HepG2 (cell line): ENCODE data around the gene DEPDC5.

Source experiments
- DDIT3 ChIP-seq: sonication (generic); formaldehyde crosslinking; IDR thresholded peaks from 2 replicates; pipeline ENCODE4 v1.4.0; 2020; ENCODE audit warnings: mild to moderate bottlenecking, missing genetic modification reagents
- NBN ChIP-seq: fragments of 450-650 bp; conservative IDR thresholded peaks from 2 replicates; pipeline ENCODE4 v1.6.1; 2017
- NCOA5 ChIP-seq: sonication (generic); formaldehyde crosslinking; IDR thresholded peaks from 2 replicates; pipeline ENCODE4 v1.4.0; 2020; ENCODE audit warnings: missing genetic modification reagents
- NFIC ChIP-seq: IDR thresholded peaks from 2 replicates; pipeline ENCODE4 v1.6.1; 2012; ENCODE audit warnings: mild to moderate bottlenecking, low read length, inconsistent platforms
- SP4 ChIP-seq: sonication (generic); formaldehyde crosslinking; IDR thresholded peaks from 2 replicates; pipeline ENCODE4 v1.8.1; 2023; ENCODE audit warnings: mild to moderate bottlenecking, missing genetic modification reagents
- ZKSCAN1 ChIP-seq: fragments of 150-350 bp; IDR thresholded peaks from 2 replicates; pipeline ENCODE4 v1.6.1; 2014; ENCODE audit warnings: low read length
- TF ChIP-seq, protein P1 (sequence below): sonication (generic); formaldehyde crosslinking; IDR thresholded peaks from 2 replicates; pipeline ENCODE4 v1.5.0; 2020; ENCODE audit warnings: mild to moderate bottlenecking, missing genetic modification reagents, moderate library complexity

DNA sequence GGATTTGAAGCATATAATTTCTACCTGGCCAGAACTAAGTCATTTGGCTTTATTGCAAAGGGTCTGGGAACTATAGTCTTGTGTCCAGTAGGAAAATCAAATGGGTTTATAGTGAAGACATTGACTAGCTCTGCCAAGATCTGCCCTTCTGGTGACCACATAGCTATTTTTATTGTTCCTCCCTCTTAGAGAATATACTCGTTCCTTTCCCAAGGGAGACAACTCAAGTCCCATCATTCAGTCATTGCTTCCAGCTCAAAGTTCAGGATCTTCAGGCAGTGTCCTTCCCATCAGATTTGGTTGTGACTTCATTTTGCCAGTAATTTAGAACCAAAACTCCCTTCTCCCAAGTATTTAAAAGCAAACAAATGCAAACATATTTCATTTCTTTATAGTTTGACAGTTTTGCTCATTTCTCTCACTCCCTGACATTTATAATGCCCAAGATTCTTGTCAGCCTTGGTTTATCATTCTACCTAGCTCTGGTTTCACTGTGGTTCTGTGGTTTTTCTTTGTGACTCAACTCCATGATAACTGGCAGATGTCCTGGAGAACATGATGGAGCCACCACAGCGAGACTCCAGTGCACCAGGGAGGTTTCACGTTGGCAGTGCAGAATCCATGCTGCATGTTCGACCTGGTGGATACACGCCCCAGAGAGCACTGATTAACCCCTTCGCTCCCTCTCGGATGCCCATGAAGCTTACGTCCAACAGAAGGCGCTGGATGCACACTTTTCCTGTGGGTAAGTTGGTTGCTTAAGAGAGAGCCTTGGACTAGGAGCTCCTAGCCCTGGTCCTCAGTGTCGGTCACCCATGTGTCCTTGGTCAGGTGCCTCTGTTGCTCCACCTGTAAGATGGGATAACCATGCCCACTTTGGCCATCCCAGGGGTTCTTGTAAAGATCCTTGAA, 64.9 kb downstream of the DEPDC5 start:
- TF ChIP-seq NFIC: no peak
- no peak for TF ChIP-seq ZKSCAN1
- no peak for TF ChIP-seq DDIT3 (CRISPR knock-in tag)
- no peak for TF ChIP-seq SP4 (CRISPR knock-in tag)
- TF ChIP-seq, protein P1, sequence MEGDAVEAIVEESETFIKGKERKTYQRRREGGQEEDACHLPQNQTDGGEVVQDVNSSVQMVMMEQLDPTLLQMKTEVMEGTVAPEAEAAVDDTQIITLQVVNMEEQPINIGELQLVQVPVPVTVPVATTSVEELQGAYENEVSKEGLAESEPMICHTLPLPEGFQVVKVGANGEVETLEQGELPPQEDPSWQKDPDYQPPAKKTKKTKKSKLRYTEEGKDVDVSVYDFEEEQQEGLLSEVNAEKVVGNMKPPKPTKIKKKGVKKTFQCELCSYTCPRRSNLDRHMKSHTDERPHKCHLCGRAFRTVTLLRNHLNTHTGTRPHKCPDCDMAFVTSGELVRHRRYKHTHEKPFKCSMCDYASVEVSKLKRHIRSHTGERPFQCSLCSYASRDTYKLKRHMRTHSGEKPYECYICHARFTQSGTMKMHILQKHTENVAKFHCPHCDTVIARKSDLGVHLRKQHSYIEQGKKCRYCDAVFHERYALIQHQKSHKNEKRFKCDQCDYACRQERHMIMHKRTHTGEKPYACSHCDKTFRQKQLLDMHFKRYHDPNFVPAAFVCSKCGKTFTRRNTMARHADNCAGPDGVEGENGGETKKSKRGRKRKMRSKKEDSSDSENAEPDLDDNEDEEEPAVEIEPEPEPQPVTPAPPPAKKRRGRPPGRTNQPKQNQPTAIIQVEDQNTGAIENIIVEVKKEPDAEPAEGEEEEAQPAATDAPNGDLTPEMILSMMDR: no peak
- no peak for TF ChIP-seq NBN
- no peak for TF ChIP-seq NCOA5 (CRISPR knock-in tag)
